RWPE1 (cell line): ENCODE results near the gene ADAM15.

ENCODE experiments used
- CTCF ChIA-PET: fragments of 350-600 bp; sonication (Branson Sonifier 250); formaldehyde crosslinking; extraction: SDS; loops from one replicate; lab custom pipeline; 2021; lab: Yijun Ruan, JAX
- POLR2A ChIA-PET: fragments of 400-600 bp; formaldehyde crosslinking; extraction: SDS; loops from one replicate; lab custom pipeline; 2020; ENCODE audit warnings: antibody characterized with exemption; ENCODE audit not compliant: low non-redundant PET; lab: Yijun Ruan, JAX
- DNase-seq: peaks from one replicate; pipeline ENCODE4 v3.0.0; 2012; ENCODE audit warnings: low spot score
- H3K27ac ChIP-seq: fragments of 450-650 bp; 2 replicates; pipeline ENCODE4 v1.5.1; 2017
- CTCF ChIP-seq: fragments of 450-650 bp; conservative IDR thresholded peaks from 2 replicates; pipeline ENCODE4 v1.5.1; 2017; ENCODE audit warnings: low read depth, mild to moderate bottlenecking

The ADAM15 gene

GRCh38 chr1:155077758-155078445 is 26.8 kb downstream of the ADAM15 start:
- POLR2A ChIA-PET = no interaction called here
- no peak for DNase-seq
- peak overlapping the region; percentile 36 for H3K27ac ChIP-seq

GRCh38 chr1:155078469-155079209 is 27.5 kb downstream of the ADAM15 start, which contains the start of gene EFNA3:
Gene EFNA3 (plus strand): TSS chr1:155078837. CDS start chr1:155078942, 105 bp downstream.
- POLR2A ChIA-PET = interaction anchor here (0.8 kb wide), 1 partner anchor 8 kb away, joined by 3 read pairs; no protein-coding TSS in a partner anchor
- DNase-seq = peak; percentile 84

More at GRCh38 chr1:155077758-155078445, 26.8 kb downstream of the ADAM15 start:
- no peak for TF ChIP-seq CTCF
- CTCF ChIA-PET = interaction anchor here (1.2 kb wide), 1 partner anchor 16 kb away, joined by 5 read pairs; no protein-coding TSS in a partner anchor

GRCh38 chr1:155079210-155079486 is 28.0 kb downstream of the ADAM15 start:
- DNase-seq = no peak
- no peak for TF ChIP-seq CTCF
- CTCF ChIA-PET = interaction anchor here (0.5 to 1.9 kb wide), 7 partner anchors 12 to 269 kb away, joined by 3 to 8 read pairs (median 4); partner anchors contain the start of gene KRTCAP2
- peak overlapping the region; percentile 36; the same call in 1 of the 2 replicates for H3K27ac ChIP-seq
- POLR2A ChIA-PET = interaction anchor here (0.8 kb wide), 1 partner anchor 9 kb away, joined by 3 read pairs; no protein-coding TSS in a partner anchor

More at GRCh38 chr1:155078469-155079209, 27.5 kb downstream of the ADAM15 start, which contains the start of gene EFNA3:
- no peak for TF ChIP-seq CTCF
- CTCF ChIA-PET = interaction anchor here (0.5 to 1.4 kb wide), 7 partner anchors 13 to 268 kb away, joined by 3 to 6 read pairs (median 4); partner anchors contain the start of gene KRTCAP2
- peak within 1 kb of the TSS; percentile 36 for H3K27ac ChIP-seq

DNA sequence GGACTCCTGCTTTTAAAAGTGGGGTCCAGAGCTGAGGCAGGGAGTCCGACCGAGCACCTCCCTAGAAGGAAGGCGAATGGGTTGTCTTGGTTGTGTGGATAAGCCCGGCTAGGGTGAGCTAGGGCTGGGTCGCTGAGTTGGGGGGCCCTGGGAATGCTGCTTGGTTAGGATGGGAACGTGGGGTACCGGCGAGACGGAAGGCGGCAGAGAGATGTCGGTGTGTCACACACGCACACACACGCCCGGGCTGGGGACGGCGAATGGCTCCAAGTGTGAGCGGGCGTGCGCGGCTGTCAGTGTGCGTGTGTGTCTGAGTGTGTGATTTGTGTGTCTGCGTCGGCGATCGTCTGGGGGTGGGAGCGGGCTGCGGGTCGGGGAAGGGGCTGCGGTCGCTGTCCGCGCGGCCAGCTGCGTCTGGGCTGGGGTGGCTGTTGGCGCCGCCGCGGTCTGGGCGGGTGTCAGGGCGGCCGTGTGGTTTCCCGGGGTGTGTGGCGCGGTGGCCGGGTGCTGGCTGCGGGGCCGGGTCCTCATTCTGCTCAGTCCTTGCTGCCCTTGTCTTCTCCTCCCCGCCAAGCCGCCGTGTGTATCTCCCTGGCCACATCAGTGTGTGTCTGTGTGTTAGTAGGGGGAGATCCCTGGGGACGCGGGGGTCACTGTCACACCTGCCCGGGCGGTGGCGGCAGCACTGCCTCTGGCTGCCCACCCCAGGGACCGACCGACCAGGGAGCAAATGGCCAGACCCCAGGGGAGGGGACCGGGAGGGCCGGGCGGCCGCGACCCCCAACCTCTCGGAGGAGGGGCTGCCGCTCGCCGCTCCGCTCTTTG is 28.6 kb downstream of the ADAM15 start:
- POLR2A ChIA-PET = interaction anchor here (0.8 kb wide), 1 partner anchor 9 kb away, joined by 3 read pairs; no protein-coding TSS in a partner anchor
- no peak overlapping the region for H3K27ac ChIP-seq
- TF ChIP-seq CTCF = no peak
- no peak for DNase-seq
- CTCF ChIA-PET = interaction anchor here (0.5 to 1.9 kb wide), 10 partner anchors 9 to 644 kb away, joined by 3 to 8 read pairs (median 4); partner anchors contain the start of genes EFNA4 and KRTCAP2

DNA sequence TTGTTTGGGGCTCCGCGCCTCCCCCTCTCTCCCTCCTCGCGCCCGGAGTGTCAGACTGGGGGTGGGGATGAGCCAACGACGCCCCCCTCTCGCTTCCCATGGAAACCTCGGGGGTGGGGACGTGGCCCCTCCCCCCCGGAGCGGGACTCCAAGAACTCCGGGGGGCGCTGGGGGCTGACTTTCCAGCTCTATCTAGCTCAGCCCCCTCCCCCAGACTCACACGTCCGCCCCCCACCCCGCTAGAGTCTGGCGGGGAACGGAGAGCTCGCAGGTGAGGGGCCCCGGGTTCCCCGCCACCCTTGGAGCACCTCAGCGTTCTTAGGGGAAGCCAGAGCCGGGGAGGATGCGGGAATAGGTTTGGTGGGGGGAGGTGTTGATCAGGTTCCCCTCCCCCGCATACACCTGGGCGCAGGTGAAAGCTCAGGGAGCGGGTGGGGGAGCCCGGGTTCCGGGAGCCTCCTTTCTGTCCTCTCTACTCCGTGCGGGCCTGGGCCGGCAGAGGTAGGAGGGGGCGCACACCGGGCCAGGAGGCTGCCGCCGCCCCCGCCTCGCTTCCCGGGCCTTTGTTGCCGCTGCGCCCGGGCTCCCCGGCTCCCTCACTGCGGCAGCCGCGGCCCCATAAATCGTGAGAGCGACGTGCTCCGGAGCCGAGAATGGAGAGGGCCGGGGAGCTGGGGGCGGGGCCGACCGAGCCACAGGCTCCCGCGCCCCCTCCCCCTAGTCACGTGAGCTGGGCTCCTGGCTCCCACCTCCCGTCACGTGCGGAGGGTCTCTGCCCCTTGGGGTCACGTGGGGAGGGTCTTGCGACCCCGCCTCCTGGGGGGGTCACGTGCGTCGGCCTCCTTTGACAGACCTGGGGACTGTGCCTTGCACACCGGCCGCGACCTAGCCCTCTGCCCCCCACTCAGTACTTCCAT is 29.5 kb downstream of the ADAM15 start:
- POLR2A ChIA-PET = no interaction called here
- DNase-seq = no peak
- CTCF ChIA-PET = interaction anchor here (0.5 to 1.9 kb wide), 5 partner anchors 10 to 88 kb away, joined by 3 to 8 read pairs (median 4); partner anchors contain the start of gene EFNA4
- H3K27ac ChIP-seq = no peak overlapping the region
- no peak for TF ChIP-seq CTCF
